GM23338 (cell line): ENCODE data around the gene TEAD2. TPM values are rescaled to one million over a fixed set of nuclear protein-coding genes. Genes with fewer than 3 reads are reported as not detected.

Experiments used
- ATAC-seq: fragments of 200-7000 bp; cut with Tn5 transposase; 3 replicates; pipeline ENCODE4 v1.9.1; 2020
- DNase-seq: peaks from one replicate; pipeline ENCODE4 v3.0.0-alpha.2; 2015; ENCODE audit warnings: low spot score
- H2AFZ ChIP-seq: fragments of 200-600 bp; sonication (generic); 2 replicates; pipeline ENCODE4 v1.8.0; 2016; ENCODE audit warnings: antibody characterized with exemption, mild to moderate bottlenecking, moderate library complexity
- H3F3A ChIP-seq: fragments of 200-600 bp; sonication (generic); replicated peaks from 2 replicates; pipeline ENCODE4 v1.8.0; 2017; ENCODE audit warnings: antibody characterized with exemption, mixed run types, low read depth
- H3K27ac ChIP-seq: fragments of 200-600 bp; sonication (generic); 2 replicates; pipeline ENCODE4 v1.6.1; 2016; ENCODE audit warnings: low read depth
- H3K27me3 ChIP-seq: fragments of 200-600 bp; sonication (generic); 2 replicates; pipeline ENCODE4 v1.8.0; 2016; ENCODE audit warnings: mild to moderate bottlenecking, mixed run types, moderate library complexity; ENCODE audit not compliant: insufficient read depth
- H3K36me3 ChIP-seq: fragments of 200-600 bp; sonication (generic); 2 replicates; pipeline ENCODE4 v1.8.0; 2016; ENCODE audit warnings: mild to moderate bottlenecking; ENCODE audit not compliant: insufficient read depth
- H3K4me1 ChIP-seq: fragments of 200-600 bp; sonication (generic); 2 replicates; pipeline ENCODE4 v1.8.0; 2016; ENCODE audit warnings: mild to moderate bottlenecking, moderate library complexity; ENCODE audit not compliant: insufficient read depth
- H3K4me2 ChIP-seq: fragments of 200-600 bp; sonication (generic); 2 replicates; pipeline ENCODE4 v1.7.1; 2017; ENCODE audit warnings: mixed run types
- H3K4me3 ChIP-seq: fragments of 200-600 bp; sonication (generic); 2 replicates; pipeline ENCODE4 v1.6.1; 2016; ENCODE audit warnings: mixed run types
- H3K79me2 ChIP-seq: fragments of 200-600 bp; sonication (generic); replicated peaks from 2 replicates; pipeline ENCODE4 v1.8.0; 2017; ENCODE audit warnings: mild to moderate bottlenecking; ENCODE audit not compliant: insufficient read depth
- H3K9me2 ChIP-seq: fragments of 200-600 bp; sonication (generic); 2 replicates; pipeline ENCODE4 v1.8.0; 2017; ENCODE audit not compliant: insufficient read depth
- H4K20me1 ChIP-seq: fragments of 200-600 bp; sonication (generic); replicated peaks from 2 replicates; pipeline ENCODE4 v1.8.0; 2017; ENCODE audit warnings: mild to moderate bottlenecking; ENCODE audit not compliant: insufficient read depth
- H3K27ac Mint-ChIP-seq: 2 replicates; pipeline ENCODE4 v1.8.0; 2020; ENCODE audit warnings: inconsistent platforms, mild to moderate bottlenecking, moderate library complexity, mixed read lengths
- H3K27me3 Mint-ChIP-seq: 3 replicates; pipeline ENCODE4 v1.8.0; 2022; ENCODE audit warnings: low read depth, mild to moderate bottlenecking, moderate library complexity, mixed read lengths, inconsistent platforms; ENCODE audit not compliant: insufficient read depth, poor library complexity
- H3K36me3 Mint-ChIP-seq: 3 replicates; pipeline ENCODE4 v1.8.0; 2021; ENCODE audit warnings: low read depth, mild to moderate bottlenecking, inconsistent platforms, moderate library complexity, mixed read lengths
- H3K4me1 Mint-ChIP-seq: 3 replicates; pipeline ENCODE4 v1.8.0; 2020; ENCODE audit warnings: mild to moderate bottlenecking, inconsistent platforms, mixed read lengths
- H3K4me3 Mint-ChIP-seq: 3 replicates; pipeline ENCODE4 v1.8.0; 2021; ENCODE audit warnings: moderate library complexity, mild to moderate bottlenecking, inconsistent platforms, mixed read lengths
- H3K9me3 Mint-ChIP-seq: 3 replicates; pipeline ENCODE4 v1.8.0; 2020; ENCODE audit warnings: moderate library complexity, mild to moderate bottlenecking, inconsistent platforms, mixed read lengths
- CREB1 ChIP-seq: fragments of 250-450 bp; sonication (Bioruptor Pico); IDR thresholded peaks from 2 replicates; pipeline ENCODE4 v1.5.0; 2020; ENCODE audit warnings: low read depth, mild to moderate bottlenecking, moderate library complexity
- CTCF ChIP-seq, 2 experiments: fragments of 200-600 bp in 1 of 2; sonication (generic) in 1 of 2; conservative IDR thresholded peaks; 2 replicates each; pipeline versions ENCODE4 v1.5.1 to v1.6.1; 2016 to 2017; ENCODE audit warnings: antibody characterized with exemption in 2 of 2, low read depth in 2 of 2, mild to moderate bottlenecking in 2 of 2, moderate library complexity in 1 of 2
- EZH2 ChIP-seq: fragments of 200-600 bp; sonication (generic); IDR thresholded peaks from one replicate; pipeline ENCODE4 v1.8.0; 2017; ENCODE audit warnings: antibody characterized with exemption, mild to moderate bottlenecking, low read depth; ENCODE audit not compliant: unreplicated experiment
- EZH2phosphoT487 ChIP-seq: fragments of 200-600 bp; sonication (generic); IDR thresholded peaks from one replicate; pipeline ENCODE4 v1.8.1; 2018; ENCODE audit warnings: antibody characterized with exemption; ENCODE audit not compliant: unreplicated experiment
- JUNB ChIP-seq: IDR thresholded peaks from one replicate; pipeline ENCODE4 v1.6.1; 2016; ENCODE audit warnings: antibody characterized with exemption; ENCODE audit not compliant: unreplicated experiment
- NANOG ChIP-seq: IDR thresholded peaks from 2 replicates; pipeline ENCODE4 v1.6.1; 2016; ENCODE audit warnings: antibody characterized with exemption, borderline replicate concordance
- POLR2AphosphoS5 ChIP-seq: IDR thresholded peaks from 2 replicates; pipeline ENCODE4 v1.6.1; 2016; ENCODE audit warnings: antibody characterized with exemption, low read depth
- STAT1 ChIP-seq: IDR thresholded peaks from one replicate; pipeline ENCODE4 v1.6.1; 2016; ENCODE audit warnings: antibody characterized with exemption; ENCODE audit not compliant: unreplicated experiment
- ZNF331 ChIP-seq: fragments of 250-450 bp; sonication (Bioruptor Pico); IDR thresholded peaks from 2 replicates; pipeline ENCODE4 v1.5.0; 2020; ENCODE audit warnings: low read depth, mild to moderate bottlenecking, moderate library complexity
- polyA plus RNA-seq: library from polyadenylated mRNA; unstranded; fragments of >200 nt; fragmentation: Nextera tagmentation; extraction: Ambion mirVana; gene quantifications from 2 replicates; pipeline ENCODE4 v1.2.1, GENCODE V29; 2016
- total RNA-seq: library from RNA; depleted of rRNA; stranded (reverse); fragments of >200 nt; shearing (Covaris generic); gene quantifications from 2 replicates; pipeline ENCODE4 v1.2.3, GENCODE V29; 2014
- TF ChIP-seq, protein P1 (sequence below): fragments of 250-450 bp; sonication (Bioruptor Pico); IDR thresholded peaks from 2 replicates; pipeline ENCODE4 v1.5.0; 2020; ENCODE audit warnings: mild to moderate bottlenecking, moderate library complexity
- TF ChIP-seq, protein P2 (sequence below): IDR thresholded peaks from 2 replicates; pipeline ENCODE4 v1.6.1; 2016; ENCODE audit warnings: antibody characterized with exemption

Gene TEAD2
- total and polyA plus RNA-seq, 2 experiments from 2014 or later: 30.3 to 82.5 TPM

DNA sequence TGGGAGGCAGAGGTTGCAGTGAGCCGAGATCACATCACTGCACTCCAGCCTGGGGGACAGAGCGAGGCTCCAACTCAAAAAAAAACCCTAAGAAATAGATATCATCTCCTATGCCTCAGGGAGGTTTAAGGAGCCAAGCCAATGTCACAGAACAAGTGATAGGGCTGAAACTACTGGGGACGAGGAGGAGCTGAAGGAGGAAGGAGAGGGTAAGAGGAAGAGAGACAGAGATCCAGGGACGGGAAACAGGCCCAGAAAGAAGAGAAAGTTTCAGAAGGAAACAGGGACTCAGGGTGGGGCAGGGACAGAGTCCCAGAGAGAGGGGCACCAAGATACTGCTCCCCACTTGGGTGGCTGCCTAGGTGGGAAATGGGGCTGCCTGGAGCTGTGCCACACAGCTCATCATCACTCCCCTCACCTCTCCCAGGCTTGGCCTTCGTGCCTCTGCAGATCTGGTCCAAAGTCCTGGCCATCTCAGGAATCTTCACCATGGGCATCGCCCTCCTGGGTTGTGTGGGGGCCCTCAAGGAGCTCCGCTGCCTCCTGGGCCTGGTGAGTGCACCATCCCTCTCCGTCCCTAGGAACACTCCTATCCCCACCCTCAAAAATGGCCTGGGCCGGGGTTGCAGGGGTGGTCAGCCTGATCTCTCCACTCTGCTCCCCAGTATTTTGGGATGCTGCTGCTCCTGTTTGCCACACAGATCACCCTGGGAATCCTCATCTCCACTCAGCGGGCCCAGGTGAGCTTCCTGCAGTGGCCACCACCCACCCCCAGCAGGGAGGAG lies 25.5 kb downstream of the TEAD2 start (continued):
- TF ChIP-seq, protein P1, sequence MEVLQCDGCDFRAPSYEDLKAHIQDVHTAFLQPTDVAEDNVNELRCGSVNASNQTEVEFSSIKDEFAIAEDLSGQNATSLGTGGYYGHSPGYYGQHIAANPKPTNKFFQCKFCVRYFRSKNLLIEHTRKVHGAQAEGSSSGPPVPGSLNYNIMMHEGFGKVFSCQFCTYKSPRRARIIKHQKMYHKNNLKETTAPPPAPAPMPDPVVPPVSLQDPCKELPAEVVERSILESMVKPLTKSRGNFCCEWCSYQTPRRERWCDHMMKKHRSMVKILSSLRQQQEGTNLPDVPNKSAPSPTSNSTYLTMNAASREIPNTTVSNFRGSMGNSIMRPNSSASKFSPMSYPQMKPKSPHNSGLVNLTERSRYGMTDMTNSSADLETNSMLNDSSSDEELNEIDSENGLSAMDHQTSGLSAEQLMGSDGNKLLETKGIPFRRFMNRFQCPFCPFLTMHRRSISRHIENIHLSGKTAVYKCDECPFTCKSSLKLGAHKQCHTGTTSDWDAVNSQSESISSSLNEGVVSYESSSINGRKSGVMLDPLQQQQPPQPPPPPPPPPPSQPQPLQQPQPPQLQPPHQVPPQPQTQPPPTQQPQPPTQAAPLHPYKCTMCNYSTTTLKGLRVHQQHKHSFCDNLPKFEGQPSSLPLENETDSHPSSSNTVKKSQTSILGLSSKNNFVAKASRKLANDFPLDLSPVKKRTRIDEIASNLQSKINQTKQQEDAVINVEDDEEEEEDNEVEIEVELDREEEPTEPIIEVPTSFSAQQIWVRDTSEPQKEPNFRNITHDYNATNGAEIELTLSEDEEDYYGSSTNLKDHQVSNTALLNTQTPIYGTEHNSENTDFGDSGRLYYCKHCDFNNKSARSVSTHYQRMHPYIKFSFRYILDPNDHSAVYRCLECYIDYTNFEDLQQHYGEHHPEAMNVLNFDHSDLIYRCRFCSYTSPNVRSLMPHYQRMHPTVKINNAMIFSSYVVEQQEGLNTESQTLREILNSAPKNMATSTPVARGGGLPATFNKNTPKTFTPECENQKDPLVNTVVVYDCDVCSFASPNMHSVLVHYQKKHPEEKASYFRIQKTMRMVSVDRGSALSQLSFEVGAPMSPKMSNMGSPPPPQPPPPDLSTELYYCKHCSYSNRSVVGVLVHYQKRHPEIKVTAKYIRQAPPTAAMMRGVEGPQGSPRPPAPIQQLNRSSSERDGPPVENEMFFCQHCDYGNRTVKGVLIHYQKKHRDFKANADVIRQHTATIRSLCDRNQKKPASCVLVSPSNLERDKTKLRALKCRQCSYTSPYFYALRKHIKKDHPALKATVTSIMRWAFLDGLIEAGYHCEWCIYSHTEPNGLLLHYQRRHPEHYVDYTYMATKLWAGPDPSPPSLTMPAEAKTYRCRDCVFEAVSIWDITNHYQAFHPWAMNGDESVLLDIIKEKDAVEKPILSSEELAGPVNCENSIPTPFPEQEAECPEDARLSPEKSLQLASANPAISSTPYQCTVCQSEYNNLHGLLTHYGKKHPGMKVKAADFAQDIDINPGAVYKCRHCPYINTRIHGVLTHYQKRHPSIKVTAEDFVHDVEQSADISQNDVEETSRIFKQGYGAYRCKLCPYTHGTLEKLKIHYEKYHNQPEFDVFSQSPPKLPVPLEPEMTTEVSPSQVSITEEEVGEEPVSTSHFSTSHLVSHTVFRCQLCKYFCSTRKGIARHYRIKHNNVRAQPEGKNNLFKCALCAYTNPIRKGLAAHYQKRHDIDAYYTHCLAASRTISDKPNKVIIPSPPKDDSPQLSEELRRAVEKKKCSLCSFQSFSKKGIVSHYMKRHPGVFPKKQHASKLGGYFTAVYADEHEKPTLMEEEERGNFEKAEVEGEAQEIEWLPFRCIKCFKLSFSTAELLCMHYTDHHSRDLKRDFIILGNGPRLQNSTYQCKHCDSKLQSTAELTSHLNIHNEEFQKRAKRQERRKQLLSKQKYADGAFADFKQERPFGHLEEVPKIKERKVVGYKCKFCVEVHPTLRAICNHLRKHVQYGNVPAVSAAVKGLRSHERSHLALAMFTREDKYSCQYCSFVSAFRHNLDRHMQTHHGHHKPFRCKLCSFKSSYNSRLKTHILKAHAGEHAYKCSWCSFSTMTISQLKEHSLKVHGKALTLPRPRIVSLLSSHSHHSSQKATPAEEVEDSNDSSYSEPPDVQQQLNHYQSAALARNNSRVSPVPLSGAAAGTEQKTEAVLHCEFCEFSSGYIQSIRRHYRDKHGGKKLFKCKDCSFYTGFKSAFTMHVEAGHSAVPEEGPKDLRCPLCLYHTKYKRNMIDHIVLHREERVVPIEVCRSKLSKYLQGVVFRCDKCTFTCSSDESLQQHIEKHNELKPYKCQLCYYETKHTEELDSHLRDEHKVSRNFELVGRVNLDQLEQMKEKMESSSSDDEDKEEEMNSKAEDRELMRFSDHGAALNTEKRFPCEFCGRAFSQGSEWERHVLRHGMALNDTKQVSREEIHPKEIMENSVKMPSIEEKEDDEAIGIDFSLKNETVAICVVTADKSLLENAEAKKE (CRISPR knock-in tag): no peak
- TF ChIP-seq NANOG (no peak), EZH2phosphoT487 (no peak)
- TF ChIP-seq, protein P2, sequence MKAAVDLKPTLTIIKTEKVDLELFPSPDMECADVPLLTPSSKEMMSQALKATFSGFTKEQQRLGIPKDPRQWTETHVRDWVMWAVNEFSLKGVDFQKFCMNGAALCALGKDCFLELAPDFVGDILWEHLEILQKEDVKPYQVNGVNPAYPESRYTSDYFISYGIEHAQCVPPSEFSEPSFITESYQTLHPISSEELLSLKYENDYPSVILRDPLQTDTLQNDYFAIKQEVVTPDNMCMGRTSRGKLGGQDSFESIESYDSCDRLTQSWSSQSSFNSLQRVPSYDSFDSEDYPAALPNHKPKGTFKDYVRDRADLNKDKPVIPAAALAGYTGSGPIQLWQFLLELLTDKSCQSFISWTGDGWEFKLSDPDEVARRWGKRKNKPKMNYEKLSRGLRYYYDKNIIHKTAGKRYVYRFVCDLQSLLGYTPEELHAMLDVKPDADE: no peak

DNA sequence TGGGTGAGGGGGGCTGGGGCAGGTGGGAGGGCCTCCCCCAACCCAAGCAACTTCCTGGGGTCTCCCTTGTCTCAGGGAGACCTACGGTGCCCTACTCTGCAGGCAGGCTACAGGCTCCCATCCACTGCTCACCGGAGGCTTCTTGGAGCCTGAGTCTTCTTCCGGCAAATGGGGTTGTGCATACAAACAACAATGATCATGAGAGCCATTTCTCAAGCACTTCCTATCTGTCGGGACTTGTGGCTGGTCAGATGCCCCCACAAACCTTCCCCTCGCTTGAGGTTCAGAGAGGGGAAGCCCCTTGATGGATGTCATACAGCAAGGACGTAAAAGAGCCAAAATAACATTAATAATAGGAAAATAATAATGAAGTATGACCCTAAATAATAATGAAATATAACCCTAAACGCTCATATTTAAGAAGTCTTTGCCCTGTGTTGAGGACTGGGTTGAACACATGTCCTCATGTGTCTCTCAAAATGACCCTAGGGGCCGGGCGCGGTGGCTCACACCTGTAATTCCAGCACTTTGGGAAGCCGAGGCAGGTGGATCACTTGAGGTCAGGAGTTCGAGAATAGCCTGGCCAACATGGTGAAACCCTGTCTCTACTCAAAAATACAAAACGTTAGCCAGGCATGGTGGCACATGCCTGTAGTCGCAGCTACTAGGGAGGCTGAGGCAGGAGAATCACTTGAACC lies 26.3 kb downstream of the TEAD2 start:
- H3K4me3 ChIP-seq: no peak overlapping the region
- Mint-ChIP-seq H3K4me1 (peaks cover 24% of the 10 kb centered on the region), H3K4me3 (no peak overlapping the region; the same call in 2 of the 3 replicates), H3K36me3 (peaks cover 12% of the 10 kb centered on the region), H3K9me3 (no peaks in the 10 kb centered on the region; the same call in 1 of the 3 replicates), H3K27ac (no peak overlapping the region), H3K27me3 (peaks cover 44% of the 10 kb centered on the region)
- H3K4me2 ChIP-seq: no peak overlapping the region
- H3K36me3 ChIP-seq: no peaks in the 10 kb centered on the region
- peaks cover 15% of the 10 kb centered on the region for H3K4me1 ChIP-seq
- H4K20me1 ChIP-seq: peaks cover 8% of the 10 kb centered on the region; the same call in 1 of the 2 replicates
- peaks cover 24% of the 10 kb centered on the region for H3K27me3 ChIP-seq
- H3K9me2 ChIP-seq: no peaks in the 10 kb centered on the region
- H2AFZ ChIP-seq: no peak overlapping the region
- peaks cover 10% of the 10 kb centered on the region; the same call in 1 of the 2 replicates for H3F3A ChIP-seq
- no peak overlapping the region for H3K27ac ChIP-seq
- ATAC-seq: no peak
- no peaks in the 10 kb centered on the region for H3K79me2 ChIP-seq
- no peak for DNase-seq
- TF ChIP-seq ZNF331 (CRISPR knock-in tag) (no peak), EZH2 (no peak), CTCF (conservative IDR thresholded peaks at IDR 0.05; ENCODE audit: low read depth in 2 of 2) (no peak), POLR2AphosphoS5 (no peak), CREB1 (CRISPR knock-in tag) (no peak), NANOG (no peak), JUNB (no peak), STAT1 (no peak)
- TF ChIP-seq, protein P2: no peak
